OCI-LY1 (cell line): ENCODE data around the gene STRN4.

Experiments used
- EZH2 ChIP-seq: fragments of 200-600 bp; sonication (generic), shearing (Covaris generic); IDR thresholded peaks from 2 replicates; pipeline ENCODE4 v1.8.0; 2017; ENCODE audit warnings: borderline replicate concordance, mixed run types, mild to moderate bottlenecking, antibody characterized with exemption, low read length, moderate library complexity, mixed read lengths
- TF ChIP-seq, protein P1 (sequence below): fragments of 200-600 bp; sonication (generic), shearing (Covaris generic); IDR thresholded peaks from 2 replicates; pipeline ENCODE4 v1.5.1; 2017; ENCODE audit warnings: mild to moderate bottlenecking, antibody characterized with exemption, low read length, moderate library complexity, mixed read lengths

DNA sequence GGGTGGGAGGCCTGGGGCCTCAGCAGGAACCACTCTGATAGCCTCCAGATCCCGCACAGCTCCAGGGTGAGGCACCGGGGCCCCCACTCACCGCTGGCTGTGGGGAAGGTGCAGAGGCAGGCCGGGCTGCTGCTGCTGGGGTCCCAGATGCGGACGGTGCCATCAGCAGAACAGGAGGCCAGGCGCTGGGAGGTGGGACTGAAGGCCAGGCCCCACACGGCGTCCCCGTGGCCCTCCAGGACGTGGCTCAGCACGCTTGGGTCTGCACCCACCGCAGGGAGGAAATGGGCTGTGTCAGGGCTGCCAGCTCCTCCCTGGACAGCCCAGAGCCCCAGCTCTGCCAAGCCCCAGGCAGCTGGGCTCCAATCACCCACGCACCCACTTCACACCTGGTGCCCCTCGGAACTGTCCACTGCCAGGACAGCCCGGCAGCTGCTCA lies 23.2 kb downstream of the STRN4 start:
- TF ChIP-seq, protein P1, sequence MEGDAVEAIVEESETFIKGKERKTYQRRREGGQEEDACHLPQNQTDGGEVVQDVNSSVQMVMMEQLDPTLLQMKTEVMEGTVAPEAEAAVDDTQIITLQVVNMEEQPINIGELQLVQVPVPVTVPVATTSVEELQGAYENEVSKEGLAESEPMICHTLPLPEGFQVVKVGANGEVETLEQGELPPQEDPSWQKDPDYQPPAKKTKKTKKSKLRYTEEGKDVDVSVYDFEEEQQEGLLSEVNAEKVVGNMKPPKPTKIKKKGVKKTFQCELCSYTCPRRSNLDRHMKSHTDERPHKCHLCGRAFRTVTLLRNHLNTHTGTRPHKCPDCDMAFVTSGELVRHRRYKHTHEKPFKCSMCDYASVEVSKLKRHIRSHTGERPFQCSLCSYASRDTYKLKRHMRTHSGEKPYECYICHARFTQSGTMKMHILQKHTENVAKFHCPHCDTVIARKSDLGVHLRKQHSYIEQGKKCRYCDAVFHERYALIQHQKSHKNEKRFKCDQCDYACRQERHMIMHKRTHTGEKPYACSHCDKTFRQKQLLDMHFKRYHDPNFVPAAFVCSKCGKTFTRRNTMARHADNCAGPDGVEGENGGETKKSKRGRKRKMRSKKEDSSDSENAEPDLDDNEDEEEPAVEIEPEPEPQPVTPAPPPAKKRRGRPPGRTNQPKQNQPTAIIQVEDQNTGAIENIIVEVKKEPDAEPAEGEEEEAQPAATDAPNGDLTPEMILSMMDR = no peak
- TF ChIP-seq EZH2 = no peak
